HL-60 (cell line): ENCODE data around the gene RSAD1.

Source experiments
- GABPA ChIP-seq: IDR thresholded peaks from 2 replicates; pipeline ENCODE4 v1.6.1; 2012; ENCODE audit warnings: low read depth
- POLR2AphosphoS5 ChIP-seq: IDR thresholded peaks from 2 replicates; pipeline ENCODE4 v1.6.1; 2012; ENCODE audit warnings: low read depth
- TF ChIP-seq, protein P1 (sequence below): IDR thresholded peaks from 2 replicates; pipeline ENCODE4 v1.6.1; 2012; ENCODE audit warnings: low read depth; ENCODE audit not compliant: insufficient replicate concordance
- TF ChIP-seq, protein P2 (sequence below): IDR thresholded peaks from one replicate; pipeline ENCODE4 v1.5.1; 2011; ENCODE audit warnings: low read length, control low read depth, inconsistent platforms; ENCODE audit not compliant: insufficient read depth

DNA sequence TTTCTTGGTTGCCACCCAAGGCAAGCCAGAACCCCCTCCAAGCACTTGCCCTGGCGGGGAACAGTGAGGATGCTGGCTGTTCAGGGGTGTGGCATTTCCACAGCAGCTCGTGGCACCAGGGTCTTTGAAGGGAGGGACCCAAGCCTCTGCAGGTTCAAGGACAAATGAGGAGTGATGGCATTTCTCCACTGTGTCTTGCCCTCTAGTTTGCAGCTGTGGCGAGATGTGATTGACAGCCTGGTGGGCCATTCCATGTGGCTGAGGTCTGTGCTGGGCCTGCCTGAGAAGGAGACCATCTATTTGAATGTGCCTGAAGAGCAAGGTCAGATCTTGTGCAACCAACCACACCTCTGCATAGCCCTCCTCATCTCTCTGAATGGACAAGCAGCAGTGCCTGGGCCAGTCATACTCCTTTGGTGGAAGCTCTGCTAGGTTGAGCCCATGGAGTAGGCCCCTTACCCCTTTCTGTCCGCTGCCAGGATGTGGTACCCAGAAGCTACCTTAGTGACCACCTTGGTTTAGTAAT is 49.4 kb downstream of the RSAD1 start:
- TF ChIP-seq, protein P1, sequence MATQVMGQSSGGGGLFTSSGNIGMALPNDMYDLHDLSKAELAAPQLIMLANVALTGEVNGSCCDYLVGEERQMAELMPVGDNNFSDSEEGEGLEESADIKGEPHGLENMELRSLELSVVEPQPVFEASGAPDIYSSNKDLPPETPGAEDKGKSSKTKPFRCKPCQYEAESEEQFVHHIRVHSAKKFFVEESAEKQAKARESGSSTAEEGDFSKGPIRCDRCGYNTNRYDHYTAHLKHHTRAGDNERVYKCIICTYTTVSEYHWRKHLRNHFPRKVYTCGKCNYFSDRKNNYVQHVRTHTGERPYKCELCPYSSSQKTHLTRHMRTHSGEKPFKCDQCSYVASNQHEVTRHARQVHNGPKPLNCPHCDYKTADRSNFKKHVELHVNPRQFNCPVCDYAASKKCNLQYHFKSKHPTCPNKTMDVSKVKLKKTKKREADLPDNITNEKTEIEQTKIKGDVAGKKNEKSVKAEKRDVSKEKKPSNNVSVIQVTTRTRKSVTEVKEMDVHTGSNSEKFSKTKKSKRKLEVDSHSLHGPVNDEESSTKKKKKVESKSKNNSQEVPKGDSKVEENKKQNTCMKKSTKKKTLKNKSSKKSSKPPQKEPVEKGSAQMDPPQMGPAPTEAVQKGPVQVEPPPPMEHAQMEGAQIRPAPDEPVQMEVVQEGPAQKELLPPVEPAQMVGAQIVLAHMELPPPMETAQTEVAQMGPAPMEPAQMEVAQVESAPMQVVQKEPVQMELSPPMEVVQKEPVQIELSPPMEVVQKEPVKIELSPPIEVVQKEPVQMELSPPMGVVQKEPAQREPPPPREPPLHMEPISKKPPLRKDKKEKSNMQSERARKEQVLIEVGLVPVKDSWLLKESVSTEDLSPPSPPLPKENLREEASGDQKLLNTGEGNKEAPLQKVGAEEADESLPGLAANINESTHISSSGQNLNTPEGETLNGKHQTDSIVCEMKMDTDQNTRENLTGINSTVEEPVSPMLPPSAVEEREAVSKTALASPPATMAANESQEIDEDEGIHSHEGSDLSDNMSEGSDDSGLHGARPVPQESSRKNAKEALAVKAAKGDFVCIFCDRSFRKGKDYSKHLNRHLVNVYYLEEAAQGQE, result no peak
- TF ChIP-seq, protein P2, sequence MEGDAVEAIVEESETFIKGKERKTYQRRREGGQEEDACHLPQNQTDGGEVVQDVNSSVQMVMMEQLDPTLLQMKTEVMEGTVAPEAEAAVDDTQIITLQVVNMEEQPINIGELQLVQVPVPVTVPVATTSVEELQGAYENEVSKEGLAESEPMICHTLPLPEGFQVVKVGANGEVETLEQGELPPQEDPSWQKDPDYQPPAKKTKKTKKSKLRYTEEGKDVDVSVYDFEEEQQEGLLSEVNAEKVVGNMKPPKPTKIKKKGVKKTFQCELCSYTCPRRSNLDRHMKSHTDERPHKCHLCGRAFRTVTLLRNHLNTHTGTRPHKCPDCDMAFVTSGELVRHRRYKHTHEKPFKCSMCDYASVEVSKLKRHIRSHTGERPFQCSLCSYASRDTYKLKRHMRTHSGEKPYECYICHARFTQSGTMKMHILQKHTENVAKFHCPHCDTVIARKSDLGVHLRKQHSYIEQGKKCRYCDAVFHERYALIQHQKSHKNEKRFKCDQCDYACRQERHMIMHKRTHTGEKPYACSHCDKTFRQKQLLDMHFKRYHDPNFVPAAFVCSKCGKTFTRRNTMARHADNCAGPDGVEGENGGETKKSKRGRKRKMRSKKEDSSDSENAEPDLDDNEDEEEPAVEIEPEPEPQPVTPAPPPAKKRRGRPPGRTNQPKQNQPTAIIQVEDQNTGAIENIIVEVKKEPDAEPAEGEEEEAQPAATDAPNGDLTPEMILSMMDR, result no peak
- TF ChIP-seq POLR2AphosphoS5 (no peak), GABPA (no peak)
